Cortex of kidney (tissue), 1 donor: ENCODE results near the gene PSTPIP1.

Experiments used
- DNase-seq: peaks from one replicate; lab custom pipeline; 2025; lab: John Stamatoyannopoulos, UW

PSTPIP1 gene

DNA sequence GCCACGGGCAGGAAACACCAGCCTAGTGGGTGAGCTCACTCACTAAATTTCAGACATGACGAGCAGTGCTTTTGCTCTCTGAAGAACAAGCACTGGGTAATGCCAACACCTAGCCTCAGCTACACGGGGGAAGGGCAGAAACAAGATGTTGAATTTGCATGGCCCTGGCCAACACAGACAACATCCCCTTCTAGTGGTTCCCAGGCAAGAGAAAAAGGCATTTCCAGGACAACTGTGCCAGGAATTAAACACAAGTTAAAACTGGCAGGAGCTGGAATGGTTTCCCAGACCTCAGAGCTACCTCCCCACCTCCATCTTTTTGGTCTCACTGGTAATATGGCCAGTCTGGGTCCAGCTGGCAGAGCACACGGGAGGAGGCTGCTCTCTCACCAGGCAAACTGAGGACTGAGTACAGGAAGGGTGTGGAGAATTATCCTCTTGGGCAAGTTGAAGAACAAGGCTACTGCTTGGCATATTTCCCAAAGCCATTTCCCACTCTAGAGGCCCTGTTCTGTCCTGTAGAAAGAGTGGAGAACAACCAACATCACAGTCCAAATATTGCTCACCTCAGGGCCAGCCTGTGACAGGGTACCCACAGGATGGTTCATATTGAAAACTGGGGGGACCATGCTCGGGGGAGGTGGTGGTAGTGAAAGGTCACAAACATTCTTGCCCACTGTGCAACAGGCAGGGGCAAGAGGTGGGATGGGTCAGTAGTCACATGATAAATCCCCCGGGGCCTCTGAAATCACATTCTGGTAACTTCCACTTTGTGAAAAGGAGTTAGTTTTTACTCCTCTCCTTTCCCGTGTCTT lies 49.5 kb downstream of the PSTPIP1 start:
- no peak for DNase-seq

DNA sequence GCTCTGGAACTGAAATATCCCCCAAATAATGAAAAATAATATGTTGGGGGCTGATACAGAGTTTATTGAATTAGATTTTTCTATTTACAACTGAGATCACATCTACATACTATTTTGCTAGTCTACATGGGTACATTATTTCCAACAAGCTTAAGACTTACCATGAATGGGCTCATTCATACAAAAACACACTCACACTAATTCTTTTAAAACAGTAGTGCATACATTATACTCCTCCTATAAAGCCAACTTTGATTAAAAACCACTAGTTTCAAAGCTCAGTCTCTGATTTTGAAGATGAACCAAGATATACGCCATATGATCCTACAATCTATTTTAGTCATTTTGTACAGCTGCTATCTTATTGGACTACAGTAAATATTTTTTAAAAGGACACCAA lies 51.1 kb downstream of the PSTPIP1 start:
- no peak for DNase-seq

DNA sequence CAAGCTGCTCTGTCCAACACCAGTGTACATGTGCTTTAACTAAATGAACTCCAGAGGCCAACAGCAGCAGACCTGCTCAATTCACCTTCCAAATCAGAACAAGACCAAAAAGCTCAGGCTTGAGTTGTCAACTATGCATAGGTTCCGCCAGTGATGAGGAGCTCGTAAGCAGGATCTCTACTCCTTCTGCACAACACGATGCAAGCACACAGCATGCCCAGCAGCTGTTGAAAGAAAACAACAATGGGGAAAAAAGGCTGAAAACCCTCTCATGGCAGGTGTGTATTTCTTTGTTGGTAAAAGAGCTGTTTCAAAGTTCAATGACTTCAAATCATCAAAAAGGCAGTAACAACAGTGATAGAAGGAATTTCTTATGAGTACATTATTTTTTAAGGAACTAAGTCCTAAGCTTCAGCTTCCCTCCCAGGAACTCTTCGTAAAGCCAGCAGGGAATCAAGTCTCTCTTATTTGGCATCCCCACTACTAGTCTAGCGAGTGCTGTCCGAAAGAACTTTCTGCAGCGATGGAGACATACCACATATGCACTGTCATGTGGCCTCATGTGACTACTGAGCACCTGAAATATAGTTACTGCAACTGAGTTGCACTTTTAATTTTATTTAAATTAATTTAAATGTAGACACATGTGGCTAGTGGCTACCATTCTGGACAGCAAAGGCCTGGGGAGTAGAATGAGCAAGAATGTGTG lies 51.9 kb downstream of the PSTPIP1 start:
- DNase-seq: no peak

DNA sequence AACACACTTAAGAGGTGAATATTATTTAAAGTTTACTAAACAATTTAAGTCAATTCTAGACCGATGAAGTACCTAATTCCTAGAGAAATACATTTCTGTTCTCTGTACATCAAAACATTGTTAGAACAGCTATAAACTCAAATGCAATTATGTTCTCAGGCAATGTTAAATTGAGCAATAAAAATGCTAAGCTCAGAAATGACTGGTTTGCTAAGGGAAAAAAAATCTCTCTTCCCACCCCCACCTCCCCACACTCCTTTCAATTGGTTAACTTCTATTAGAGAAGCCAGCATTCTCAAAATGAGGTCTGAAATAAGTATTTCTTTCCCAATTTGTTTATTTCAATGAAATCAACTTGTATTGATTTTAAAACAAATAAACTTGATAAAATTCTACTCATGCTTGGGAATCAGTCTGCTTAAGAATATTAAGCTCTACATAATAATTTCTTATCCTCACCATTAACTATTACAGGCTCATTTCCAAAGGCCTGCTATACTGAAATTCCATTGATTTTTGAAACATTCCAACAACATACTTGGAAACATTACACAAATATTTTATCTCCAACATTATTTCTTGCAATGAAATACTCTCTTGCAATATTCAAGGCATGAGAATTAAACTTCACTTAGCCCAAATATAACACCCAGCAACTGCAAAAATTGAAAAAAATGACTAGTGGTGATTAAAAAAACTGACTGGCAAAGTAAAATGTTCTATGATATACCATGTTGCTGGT lies 53.4 kb downstream of the PSTPIP1 start:
- no peak for DNase-seq

DNA sequence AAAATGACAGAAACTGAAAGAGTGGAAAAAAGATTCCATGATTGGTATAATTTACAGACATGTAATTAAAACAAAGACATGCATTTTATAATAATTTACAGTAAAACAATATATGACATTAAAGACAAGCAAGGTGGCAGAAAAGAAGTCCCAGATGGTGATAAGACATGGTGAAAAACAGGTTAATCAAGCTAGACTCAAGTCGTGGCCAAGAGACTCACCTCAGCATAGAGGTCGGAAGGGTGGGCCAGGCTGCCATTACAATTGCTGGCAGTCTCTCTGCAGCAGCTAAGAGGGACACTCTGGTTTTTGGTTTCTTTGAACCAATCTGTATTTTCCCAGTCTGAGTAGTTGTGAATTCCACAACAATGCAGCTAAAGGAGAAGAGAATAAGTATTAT lies 57.6 kb downstream of the PSTPIP1 start:
- no peak for DNase-seq

DNA sequence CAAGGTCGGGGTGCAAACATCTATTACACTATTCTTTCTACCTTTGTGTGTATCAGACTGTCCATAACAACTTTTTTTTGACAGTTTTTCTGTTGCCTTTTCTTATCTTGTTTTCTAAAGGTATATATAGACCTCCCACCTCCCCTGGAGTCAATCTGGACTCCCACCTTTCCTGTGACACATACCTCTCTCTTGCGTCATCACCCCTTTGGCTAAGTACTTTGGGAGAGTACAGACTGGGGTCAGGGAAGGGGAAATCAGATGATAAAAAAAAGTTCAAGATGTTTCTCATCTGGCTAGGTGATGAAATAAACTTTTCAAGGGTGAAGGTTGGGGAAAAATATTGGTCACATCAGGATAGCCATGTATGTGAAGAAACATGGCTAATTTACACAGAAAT lies 58.8 kb downstream of the PSTPIP1 start:
- no peak for DNase-seq

DNA sequence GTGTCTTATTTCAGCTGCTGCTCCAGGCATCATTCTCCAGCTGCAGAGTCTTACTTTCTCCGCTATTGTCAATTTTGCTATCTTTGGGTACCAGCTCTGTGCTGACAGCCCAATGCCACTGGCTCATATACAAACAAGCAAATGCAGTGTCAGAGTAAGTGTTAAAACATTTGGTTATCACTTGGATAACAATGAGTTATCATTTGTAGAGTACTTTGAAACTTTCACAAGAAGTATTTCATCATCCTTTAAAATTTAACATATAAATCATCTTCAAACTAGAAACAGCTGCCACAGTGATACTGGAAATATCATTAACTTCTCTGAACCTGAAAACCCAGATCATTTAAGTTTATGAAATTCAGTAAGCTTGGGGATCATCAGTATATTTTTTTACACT lies 62.1 kb downstream of the PSTPIP1 start:
- DNase-seq: no peak

DNA sequence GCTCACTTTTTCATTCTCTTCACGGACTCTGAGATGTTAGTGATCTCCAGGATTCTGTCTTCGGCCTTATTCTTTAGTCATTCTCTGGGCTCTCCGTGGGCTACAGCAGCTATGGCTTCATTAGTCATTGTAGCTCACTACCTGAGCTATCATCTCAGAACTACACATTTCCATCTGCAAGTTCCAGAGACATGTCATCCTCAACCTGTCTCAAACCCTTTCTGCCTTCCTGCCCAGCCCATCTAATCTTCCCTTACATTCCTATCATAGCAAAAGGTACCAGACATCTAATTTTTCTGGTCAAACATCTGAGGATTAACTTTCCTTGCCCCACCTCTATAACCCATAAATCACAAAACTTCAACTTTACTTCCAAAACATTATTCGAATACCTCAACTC lies 62.8 kb downstream of the PSTPIP1 start:
- DNase-seq: no peak

DNA sequence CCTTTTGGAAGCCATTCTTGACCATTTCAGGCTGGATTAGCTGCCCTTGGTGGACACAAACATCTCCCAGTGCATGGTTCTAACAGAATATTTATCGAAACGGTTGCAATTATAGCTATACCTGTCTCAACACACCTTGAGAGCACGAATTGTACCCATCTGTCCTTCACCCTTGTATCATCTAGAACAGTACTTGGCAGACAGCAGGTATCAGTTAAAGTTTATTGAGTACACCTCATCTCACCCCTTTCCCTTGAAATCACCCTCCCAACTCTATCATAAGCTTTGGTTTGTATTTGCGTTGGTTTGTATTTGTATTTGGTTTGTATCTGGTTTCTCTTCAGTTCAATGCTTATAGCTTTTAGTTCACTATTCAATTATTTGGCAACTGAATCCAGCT lies 63.5 kb downstream of the PSTPIP1 start:
- DNase-seq: no peak

DNA sequence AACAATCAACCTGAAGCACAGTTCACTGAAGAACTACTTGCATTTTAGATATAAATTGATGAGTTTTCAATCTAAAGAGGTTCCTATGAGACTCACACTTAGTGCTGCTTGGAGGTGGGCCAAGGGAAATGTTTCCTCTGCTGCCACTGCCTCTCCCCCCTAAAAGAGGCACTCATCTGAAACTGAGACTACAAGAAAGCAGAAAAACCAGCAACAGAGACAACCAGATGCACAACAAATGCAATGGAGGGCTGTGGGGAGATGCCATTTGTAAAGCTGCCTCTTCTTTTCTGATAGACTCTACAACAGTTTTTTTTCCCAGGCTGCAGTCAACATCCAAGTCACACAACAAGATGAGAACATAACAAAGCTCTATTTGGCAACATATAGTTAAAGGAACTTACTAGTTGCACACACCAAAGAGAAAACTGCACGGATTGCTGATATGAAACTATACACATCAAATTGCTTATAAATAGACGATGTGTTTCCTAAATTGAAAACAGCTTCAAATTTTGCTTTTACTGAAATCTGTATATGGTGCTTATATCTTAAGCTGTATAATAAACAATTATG lies 64.9 kb downstream of the PSTPIP1 start:
- no peak for DNase-seq

DNA sequence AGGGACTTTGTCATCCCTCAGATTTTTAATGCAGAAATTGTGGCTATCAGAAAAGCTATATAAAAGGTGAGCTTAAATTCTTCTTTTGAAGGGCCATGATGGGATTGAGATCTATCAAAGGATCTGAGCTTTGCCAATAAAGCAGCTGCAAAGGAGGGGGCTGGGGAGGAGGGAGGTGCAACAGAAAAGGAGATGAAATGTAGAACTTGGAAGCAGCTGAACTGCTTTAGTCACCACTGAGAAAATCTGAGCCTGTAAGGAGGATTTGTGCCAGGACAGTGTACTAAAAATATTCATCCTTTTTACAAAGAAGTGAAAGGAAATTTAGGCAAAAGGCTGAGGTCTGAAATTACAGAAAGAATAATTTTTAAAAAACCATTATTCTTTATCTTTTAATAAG lies 65.6 kb downstream of the PSTPIP1 start:
- no peak for DNase-seq

DNA sequence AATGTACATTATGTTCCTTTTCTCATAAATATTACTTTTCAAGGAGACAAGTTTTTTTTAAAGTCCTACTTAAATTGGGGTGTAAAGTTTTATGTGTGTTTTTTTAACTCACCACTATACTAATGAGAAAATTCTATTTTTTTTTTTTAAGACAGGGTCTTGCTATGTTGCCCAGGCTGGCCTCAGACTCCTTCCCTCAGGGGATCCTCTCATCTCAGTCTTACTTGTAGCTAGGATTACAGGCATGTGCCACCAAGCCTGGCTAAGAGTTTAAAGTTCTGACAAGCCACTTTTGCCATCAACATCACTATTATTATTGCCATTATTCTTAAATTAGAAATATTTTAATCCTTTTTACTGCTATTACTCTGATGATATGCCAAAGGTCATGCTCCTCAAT lies 68.3 kb downstream of the PSTPIP1 start:
- no peak for DNase-seq

DNA sequence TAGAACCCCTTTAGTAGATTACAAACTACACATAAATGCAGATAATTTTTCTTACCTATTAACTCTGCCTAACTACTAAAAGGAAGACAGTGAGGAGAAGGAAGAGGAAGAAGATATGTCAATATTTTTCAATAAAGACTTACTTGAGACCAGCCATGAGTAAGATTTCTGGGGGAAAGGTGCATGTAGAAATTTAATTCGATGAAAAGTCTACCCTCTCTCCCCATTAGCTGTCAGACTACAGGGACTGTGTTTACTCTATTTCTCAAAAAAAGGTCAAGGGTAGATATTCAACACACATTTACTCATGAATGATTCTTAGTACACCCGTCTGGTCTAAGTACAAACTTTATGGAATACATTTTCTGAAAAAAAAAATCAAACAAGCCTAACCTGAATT lies 69.1 kb downstream of the PSTPIP1 start:
- no peak for DNase-seq

DNA sequence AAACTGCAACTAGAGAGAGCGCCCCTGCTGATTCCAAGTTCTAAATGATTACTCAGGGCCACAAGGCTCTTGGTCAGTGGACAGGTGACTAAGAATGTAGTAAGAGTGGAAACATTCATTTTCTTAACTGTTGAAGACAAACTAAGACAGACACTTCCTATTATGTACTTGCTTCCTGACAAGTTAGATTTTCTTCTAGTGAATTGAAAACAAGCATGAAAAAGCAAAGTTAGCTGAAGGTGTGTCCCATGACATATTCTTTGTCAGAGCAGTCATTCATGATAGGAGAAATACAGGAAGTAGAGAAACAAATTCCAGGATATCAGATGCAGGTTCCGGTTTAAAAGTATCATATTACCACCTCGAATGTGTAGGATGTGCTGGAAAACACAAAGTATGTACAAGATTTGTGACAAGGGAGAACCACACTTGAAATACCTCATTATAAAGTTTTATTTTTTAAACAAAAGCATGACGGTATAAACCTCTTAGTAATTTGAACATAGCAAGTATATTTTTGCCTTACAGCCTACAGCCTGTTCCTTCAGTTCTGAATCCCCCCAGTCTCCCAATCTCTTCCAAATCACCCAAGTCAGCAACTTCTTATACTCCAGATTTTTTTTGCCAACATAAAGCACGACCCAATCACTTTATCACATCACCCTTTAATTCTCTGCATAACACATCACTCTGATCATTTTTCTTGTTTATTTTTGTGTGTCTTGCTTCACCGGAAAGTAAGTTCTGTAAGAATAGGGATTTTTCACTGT lies 69.8 kb downstream of the PSTPIP1 start:
- DNase-seq: no peak

DNA sequence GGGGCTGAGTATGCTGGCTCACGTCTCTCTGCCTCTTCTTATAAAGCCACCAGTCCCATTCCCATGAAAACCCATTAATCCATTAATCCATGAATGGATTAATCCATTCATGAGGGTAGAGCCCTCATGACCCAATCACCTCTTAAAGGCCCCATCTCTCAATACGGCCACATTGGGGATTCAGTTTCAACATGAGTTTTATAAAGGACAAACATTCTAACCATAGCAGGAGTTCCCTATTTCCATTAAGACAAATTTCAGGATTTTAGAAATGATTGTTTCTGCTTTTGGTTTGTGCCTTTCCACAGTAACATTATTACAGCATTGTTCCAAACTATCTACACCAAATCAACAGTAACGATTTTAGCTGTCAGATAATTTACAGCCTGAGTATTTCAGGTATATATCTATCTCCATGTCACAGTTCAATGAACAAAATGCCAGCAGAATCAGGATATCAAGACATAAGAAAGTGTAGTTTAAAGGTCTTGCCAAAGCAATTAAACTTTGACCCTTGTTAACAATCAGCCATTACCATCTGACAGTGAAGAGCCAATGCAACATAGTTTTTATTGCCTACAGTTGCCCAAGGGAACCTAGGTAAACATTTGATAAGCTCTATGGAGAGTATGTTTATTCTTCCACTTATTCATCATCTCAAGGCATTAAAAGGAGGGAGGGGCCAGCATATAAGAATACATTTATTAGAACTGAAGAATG lies 72.2 kb downstream of the PSTPIP1 start:
- no peak for DNase-seq

DNA sequence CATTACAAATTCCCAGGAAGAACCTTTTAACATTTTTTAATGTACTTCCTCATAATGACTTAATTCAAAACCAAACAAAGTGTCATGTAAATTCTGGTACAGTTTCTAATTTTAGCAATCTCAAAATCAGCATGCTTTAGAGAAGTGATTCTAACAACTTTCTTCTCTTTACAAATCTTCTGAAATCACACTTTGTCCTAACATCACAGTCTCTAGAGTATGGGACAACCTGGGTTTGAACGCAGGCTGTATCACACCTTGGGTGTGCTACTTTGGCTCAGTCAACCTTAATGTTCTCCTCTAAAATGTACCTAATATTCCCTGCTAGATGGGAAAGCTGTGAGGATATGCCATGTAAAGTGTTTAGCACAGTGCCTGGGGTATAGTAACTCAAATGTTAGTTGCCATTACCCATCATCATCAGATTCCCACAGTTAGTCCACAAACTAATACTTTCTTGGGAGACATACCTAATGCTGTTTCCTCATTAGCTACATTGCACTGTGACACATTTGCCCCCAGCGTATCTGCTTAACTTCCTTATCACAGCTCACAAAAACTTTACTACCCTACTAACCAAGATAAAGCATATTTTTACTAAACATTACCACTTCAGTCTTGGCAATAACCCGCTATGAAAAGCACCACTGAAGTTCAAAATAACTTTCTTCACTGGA lies 72.9 kb downstream of the PSTPIP1 start:
- DNase-seq: no peak

DNA sequence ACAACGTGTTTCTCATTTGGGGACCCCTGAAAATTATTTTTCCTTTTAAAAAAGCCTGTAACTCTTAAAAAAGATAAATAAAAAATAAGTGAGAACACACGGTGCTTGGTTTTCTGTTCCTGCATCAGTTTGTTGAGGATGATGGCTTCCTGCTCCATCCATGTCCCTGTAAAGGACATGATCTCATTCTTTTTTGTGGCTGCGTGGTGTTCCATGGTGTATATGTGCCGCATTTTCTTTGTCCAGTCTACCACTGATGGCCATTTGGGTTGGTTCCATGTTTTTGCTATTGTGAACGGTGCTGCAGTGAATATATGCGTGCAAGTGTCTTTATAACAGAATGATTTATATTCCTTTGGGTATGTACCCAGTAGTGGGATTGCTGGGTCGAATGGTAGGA lies 73.7 kb downstream of the PSTPIP1 start:
- no peak for DNase-seq

DNA sequence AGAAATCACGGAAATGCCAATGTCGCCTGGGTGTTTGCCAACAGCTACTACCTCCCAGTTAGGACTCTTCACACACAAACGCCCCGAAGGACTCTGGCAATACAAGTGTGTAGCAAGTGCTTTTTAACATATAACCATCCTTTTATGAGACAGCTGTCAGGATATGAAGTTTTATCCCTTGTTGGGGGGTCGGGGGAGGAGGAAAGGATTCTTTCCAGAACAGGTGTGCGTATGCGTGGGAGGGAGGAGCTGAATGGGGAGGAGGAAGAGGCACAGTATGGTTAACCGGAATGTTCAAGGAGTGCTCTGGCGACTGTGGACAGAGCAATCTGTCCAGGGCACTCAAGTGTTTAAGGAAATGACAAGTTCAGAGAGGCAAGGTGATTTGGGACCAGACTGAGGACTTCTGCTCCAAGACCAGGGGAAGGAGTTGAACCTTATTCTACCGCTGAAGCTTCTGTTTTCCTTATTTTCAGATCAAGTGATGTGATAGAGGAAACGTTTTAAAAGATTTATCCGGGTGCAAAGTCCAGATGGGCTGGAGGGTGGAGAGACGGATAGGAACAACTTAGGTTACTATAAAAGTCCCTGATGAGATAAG lies 74.7 kb downstream of the PSTPIP1 start:
- DNase-seq: no peak

DNA sequence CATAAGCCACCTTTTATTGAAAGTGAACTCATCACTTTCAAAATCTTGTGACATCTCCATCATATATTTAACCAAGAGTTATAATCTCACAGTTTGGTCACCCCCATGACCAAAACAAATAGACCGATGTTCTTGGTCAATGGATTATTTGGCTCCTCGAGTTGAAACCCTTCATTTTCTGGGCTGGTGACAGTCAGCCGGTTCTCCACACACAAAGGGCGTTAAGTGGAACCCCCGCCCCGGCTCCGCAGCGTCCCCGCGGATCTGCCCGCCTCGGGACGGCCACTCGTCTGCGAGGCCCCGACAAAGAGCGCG lies 75.2 kb downstream of the PSTPIP1 start:
- DNase-seq: no peak
